Fibroblast of lung (primary cell): Measurements from ENCODE around the gene FAM241B. TPM values are rescaled to one million over a fixed set of nuclear protein-coding genes. Genes with fewer than 3 reads are reported as not detected.

Source experiments
- DNase-seq, 2 donors: peaks; one replicate each; pipeline versions ENCODE4 v3.0.0 to v3.0.0-alpha.2; 2010; ENCODE audit warnings: low read depth in 2 of 2
- H2AFZ ChIP-seq: 2 replicates; pipeline ENCODE4 v1.5.1; 2012; ENCODE audit warnings: low read length, control low read depth, inconsistent platforms
- H3K27ac ChIP-seq: 2 replicates; pipeline ENCODE4 v1.5.1; 2011; ENCODE audit warnings: low read length, control low read depth; ENCODE audit not compliant: insufficient read depth
- H3K27me3 ChIP-seq: 2 replicates; pipeline ENCODE4 v1.5.1; 2011; ENCODE audit warnings: mild to moderate bottlenecking, low read length; ENCODE audit not compliant: control insufficient read depth, insufficient read depth
- H3K36me3 ChIP-seq: 2 replicates; pipeline ENCODE4 v1.5.1; 2011; ENCODE audit warnings: low read length; ENCODE audit not compliant: control insufficient read depth, insufficient read depth
- H3K4me1 ChIP-seq: 2 replicates; pipeline ENCODE4 v1.5.1; 2011; ENCODE audit warnings: low read length; ENCODE audit not compliant: control insufficient read depth, insufficient read depth; ENCODE audit errors: extremely low read depth
- H3K4me2 ChIP-seq: 2 replicates; pipeline ENCODE4 v1.5.1; 2011; ENCODE audit warnings: low read length, control low read depth; ENCODE audit not compliant: insufficient read depth; ENCODE audit errors: extremely low read depth
- H3K4me3 ChIP-seq, 4 experiments: fragments of 200-600 bp in 1 of 4; sonication (generic) in 1 of 4; replicated peaks in 1 of 4; 2 replicates each; pipeline ENCODE4 v1.5.1; 2011 to 2016; ENCODE audit warnings: low read length in 4 of 4, low read depth in 3 of 4, mild to moderate bottlenecking in 3 of 4, control low read depth in 2 of 4, inconsistent platforms in 1 of 4, mixed read lengths in 1 of 4; ENCODE audit not compliant: insufficient read depth in 1 of 4; ENCODE audit errors: control extremely low read depth in 1 of 4
- H3K79me2 ChIP-seq: 2 replicates; pipeline ENCODE4 v1.5.1; 2012; ENCODE audit warnings: mild to moderate bottlenecking, low read length, inconsistent platforms; ENCODE audit not compliant: control insufficient read depth, insufficient read depth
- H3K9ac ChIP-seq: 2 replicates; pipeline ENCODE4 v1.5.1; 2011; ENCODE audit warnings: mild to moderate bottlenecking, low read length, control low read depth; ENCODE audit not compliant: insufficient read depth
- H3K9me3 ChIP-seq: 2 replicates; pipeline ENCODE4 v1.5.1; 2012; ENCODE audit warnings: low read depth, low read length; ENCODE audit not compliant: control insufficient read depth, insufficient read depth
- H4K20me1 ChIP-seq: 2 replicates; pipeline ENCODE4 v1.5.1; 2011; ENCODE audit warnings: low read length; ENCODE audit not compliant: control insufficient read depth, insufficient read depth; ENCODE audit errors: extremely low read depth
- CTCF ChIP-seq, 2 donors: IDR thresholded peaks in 1 of 2; conservative IDR thresholded peaks in 1 of 2; 1 replicate in 1 of 2; 2 replicates in 1 of 2; pipeline ENCODE4 v1.5.1; 2011 to 2012; ENCODE audit warnings: low read length in 2 of 2, control low read depth in 1 of 2, inconsistent platforms in 1 of 2, low read depth in 1 of 2, mild to moderate bottlenecking in 1 of 2
- EZH2 ChIP-seq: IDR thresholded peaks from 2 replicates; pipeline ENCODE4 v1.5.1; 2012; ENCODE audit warnings: low read length, control low read depth, mild to moderate bottlenecking; ENCODE audit errors: missing control alignments
- polyA plus RNA-seq, 2 donors: library from polyadenylated mRNA; depleted of rRNA in 1 of 2; stranded (reverse) in 1 of 2; unstranded in 1 of 2; fragments of >200 nt; gene quantifications; 2 replicates each; pipeline ENCODE4 v1.2.1, GENCODE V29; 2011 to 2012; ENCODE audit warnings: missing spikeins in 1 of 2
- total RNA-seq: library from RNA; depleted of rRNA; stranded (reverse); fragments of >200 nt; gene quantifications from 2 replicates; pipeline ENCODE4 v1.2.1, GENCODE V29; 2014

FAM241B gene
- total and polyA plus RNA-seq, 2 donors (not counting 1 experiment from before 2014, with no cell fraction given), result 0.61 to 0.99 TPM

GRCh38 chr10:69640196-69640980, 10.3 kb downstream of the FAM241B start:
- no peak for DNase-seq
- H3K36me3 ChIP-seq, result no peaks in the 10 kb centered on the region
- no peak overlapping the region for H2AFZ ChIP-seq
- peaks cover 9% of the 10 kb centered on the region for H3K27me3 ChIP-seq
- no peak overlapping the region for H3K4me3 ChIP-seq
- H3K9me3 ChIP-seq, result no peaks in the 10 kb centered on the region
- H3K4me1 ChIP-seq, result no peaks in the 10 kb centered on the region
- no peak overlapping the region for H3K4me2 ChIP-seq
- H3K27ac ChIP-seq, result no peak overlapping the region
- no peak overlapping the region for H3K9ac ChIP-seq
- no peaks in the 10 kb centered on the region for H3K79me2 ChIP-seq
- TF ChIP-seq CTCF (conservative IDR thresholded peaks at IDR 0.05 in 1 of 2, IDR thresholded peaks at IDR 0.05 in 1 of 2; ENCODE audit: low read depth in 1 of 2, low read length in 2 of 2), result no peak
- TF ChIP-seq EZH2, result no peak
- H4K20me1 ChIP-seq, result no peaks in the 10 kb centered on the region

- Histone ChIP-seq H3K27ac (no peak overlapping the region), H3K9ac (no peak overlapping the region), H3K4me2 (no peak overlapping the region), H3K27me3 (peaks cover 9% of the 10 kb centered on the region), H3K4me1 (no peaks in the 10 kb centered on the region), H3K36me3 (no peaks in the 10 kb centered on the region), H2AFZ (no peak overlapping the region), H3K4me3 (no peak overlapping the region), H4K20me1 (no peaks in the 10 kb centered on the region), H3K9me3 (no peaks in the 10 kb centered on the region), H3K79me2 (no peaks in the 10 kb centered on the region)
- TF ChIP-seq EZH2 (no peak), CTCF (conservative IDR thresholded peaks at IDR 0.05 in 1 of 2, IDR thresholded peaks at IDR 0.05 in 1 of 2; ENCODE audit: low read depth in 1 of 2, low read length in 2 of 2) (no peak)
- DNase-seq, result no peak
These were observed 11.4 kb downstream of the FAM241B start for GRCh38 chr10:69641261-69641980.

DNA sequence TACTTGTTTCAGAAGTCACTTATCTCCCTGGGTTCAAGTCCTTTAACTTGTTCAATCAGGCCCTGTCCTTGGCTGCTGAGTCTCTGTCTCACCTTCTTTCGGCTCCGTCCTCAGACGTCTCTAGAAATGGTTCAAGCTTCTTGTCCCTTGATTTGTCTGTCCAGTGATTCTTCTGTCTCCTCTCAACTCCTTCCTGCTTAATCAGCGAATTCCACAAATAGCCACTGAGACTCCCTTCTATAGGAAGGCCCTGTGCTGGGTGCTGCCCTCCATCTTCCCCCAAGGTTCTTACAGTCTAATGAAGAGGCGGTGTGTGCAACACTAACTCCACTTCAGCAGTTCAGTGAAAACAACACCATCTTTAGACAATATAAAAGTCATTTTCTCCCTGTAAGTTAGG, 12.7 kb downstream of the FAM241B start:
- H2AFZ ChIP-seq, result no peak overlapping the region
- H3K4me2 ChIP-seq, result no peak overlapping the region
- H3K27ac ChIP-seq, result no peak overlapping the region
- H3K36me3 ChIP-seq, result no peaks in the 10 kb centered on the region
- DNase-seq, result no peak
- no peaks in the 10 kb centered on the region for H3K79me2 ChIP-seq
- no peak overlapping the region for H3K9ac ChIP-seq
- H3K9me3 ChIP-seq, result no peaks in the 10 kb centered on the region
- H3K4me3 ChIP-seq, result no peak overlapping the region
- peaks cover 9% of the 10 kb centered on the region for H3K27me3 ChIP-seq
- TF ChIP-seq EZH2, result no peak
- no peak for TF ChIP-seq CTCF (conservative IDR thresholded peaks at IDR 0.05 in 1 of 2, IDR thresholded peaks at IDR 0.05 in 1 of 2; ENCODE audit: low read depth in 1 of 2, low read length in 2 of 2)
- H3K4me1 ChIP-seq, result no peaks in the 10 kb centered on the region
- no peaks in the 10 kb centered on the region for H4K20me1 ChIP-seq
